GM06990 (cell line): ENCODE data around the gene MOB3B.

ENCODE experiments used
- DNase-seq: peaks from one replicate; pipeline ENCODE4 v3.0.0-alpha.2; 2011; ENCODE audit not compliant: insufficient read length; ENCODE audit errors: extremely low read depth
- H3K27me3 ChIP-seq: replicated peaks from 2 replicates; pipeline ENCODE4 v1.6.0; 2011; ENCODE audit warnings: low read length; ENCODE audit not compliant: control insufficient read depth, insufficient read depth
- H3K36me3 ChIP-seq: 2 replicates; pipeline ENCODE4 v1.5.1; 2011; ENCODE audit warnings: low read length; ENCODE audit not compliant: control insufficient read depth, insufficient read depth
- H3K4me3 ChIP-seq: replicated peaks from 2 replicates; pipeline ENCODE4 v1.5.1; 2011; ENCODE audit warnings: low read depth, mild to moderate bottlenecking, control low read depth, low read length
- TF ChIP-seq, protein P1 (sequence below): IDR thresholded peaks from 2 replicates; pipeline ENCODE4 v1.5.1; 2011; ENCODE audit warnings: low read length, control low read depth, mild to moderate bottlenecking, inconsistent platforms; ENCODE audit not compliant: insufficient read depth, poor library complexity, severe bottlenecking

MOB3B gene

DNA sequence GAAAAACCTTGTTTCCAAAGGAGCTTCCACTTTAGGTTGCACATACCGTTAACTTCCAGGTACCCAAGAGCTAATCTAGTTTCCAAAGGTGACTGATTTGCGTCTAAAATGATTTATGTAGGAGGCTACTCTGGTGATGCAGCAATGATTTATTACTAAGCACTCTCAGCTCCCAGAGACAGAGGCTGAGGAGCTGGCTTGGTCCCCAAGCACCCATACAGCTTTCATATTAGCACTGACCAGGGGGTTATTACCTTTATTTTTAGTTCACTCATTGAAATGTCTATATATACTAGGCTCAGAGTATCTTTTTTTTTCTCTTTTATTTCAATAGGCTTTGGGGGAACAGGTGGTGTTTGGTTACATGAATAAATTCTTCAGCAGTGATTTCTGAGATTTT is 141.5 kb downstream of the MOB3B start:
- peaks cover 2% of the 10 kb centered on the region; the same call in 1 of the 2 replicates for H3K27me3 ChIP-seq
- H3K36me3 ChIP-seq: no peaks in the 10 kb centered on the region

DNA sequence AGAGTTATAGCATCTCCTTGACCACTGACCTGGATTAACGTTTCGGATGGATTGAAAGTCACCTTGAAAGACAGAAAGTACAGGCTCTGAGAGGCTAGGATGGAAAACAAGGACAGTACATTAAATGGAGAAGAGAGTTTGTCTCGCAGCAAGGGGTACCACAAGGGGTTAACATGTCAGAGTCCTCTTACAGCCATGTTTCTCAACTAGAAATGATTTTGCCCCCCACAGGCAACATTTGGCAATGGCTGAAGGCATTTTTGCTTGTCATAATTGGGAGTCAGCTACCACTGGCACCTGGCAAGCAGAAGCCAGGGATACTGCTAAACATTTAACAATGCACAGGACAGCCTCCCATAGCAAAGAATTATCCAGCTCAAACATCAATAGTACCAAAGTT is 141.9 kb downstream of the MOB3B start:
- Histone ChIP-seq H3K4me3 (no peak overlapping the region), H3K36me3 (no peaks in the 10 kb centered on the region), H3K27me3 (peaks cover 2% of the 10 kb centered on the region; the same call in 1 of the 2 replicates)
- no peak for DNase-seq
- TF ChIP-seq, protein P1, sequence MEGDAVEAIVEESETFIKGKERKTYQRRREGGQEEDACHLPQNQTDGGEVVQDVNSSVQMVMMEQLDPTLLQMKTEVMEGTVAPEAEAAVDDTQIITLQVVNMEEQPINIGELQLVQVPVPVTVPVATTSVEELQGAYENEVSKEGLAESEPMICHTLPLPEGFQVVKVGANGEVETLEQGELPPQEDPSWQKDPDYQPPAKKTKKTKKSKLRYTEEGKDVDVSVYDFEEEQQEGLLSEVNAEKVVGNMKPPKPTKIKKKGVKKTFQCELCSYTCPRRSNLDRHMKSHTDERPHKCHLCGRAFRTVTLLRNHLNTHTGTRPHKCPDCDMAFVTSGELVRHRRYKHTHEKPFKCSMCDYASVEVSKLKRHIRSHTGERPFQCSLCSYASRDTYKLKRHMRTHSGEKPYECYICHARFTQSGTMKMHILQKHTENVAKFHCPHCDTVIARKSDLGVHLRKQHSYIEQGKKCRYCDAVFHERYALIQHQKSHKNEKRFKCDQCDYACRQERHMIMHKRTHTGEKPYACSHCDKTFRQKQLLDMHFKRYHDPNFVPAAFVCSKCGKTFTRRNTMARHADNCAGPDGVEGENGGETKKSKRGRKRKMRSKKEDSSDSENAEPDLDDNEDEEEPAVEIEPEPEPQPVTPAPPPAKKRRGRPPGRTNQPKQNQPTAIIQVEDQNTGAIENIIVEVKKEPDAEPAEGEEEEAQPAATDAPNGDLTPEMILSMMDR: no peak

More for the DNA sequence above, 141.5 kb downstream of the MOB3B start:
- H3K4me3 ChIP-seq: no peak overlapping the region
- TF ChIP-seq, protein P1: no peak
- DNase-seq: no peak

DNA sequence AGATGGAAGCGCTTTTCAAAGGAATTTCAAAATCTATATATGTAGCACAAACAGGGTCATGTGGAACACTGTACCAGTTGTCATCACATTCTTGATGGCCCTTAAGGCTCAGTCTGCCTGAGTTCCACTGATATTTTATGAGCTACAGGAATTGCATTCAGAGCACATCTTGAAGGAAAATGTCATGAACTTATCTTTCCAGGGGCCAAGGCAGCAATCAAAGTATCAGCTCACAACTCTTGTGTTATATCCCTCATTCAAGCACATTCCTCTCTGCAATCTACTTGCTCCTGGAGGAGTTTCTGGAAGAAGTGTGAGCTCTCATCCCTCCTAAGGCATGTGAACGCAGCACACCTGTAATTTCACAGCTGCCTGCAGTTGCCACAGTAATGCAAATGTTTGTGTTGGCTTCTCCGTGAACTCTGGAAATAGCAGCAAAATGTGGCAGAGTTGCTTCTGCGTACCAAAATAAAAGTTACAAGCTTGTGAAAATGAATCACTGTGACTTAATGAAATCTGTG is 143.0 kb downstream of the MOB3B start:
- TF ChIP-seq, protein P1: no peak
- Histone ChIP-seq H3K27me3 (peaks cover 2% of the 10 kb centered on the region; the same call in 1 of the 2 replicates), H3K36me3 (no peaks in the 10 kb centered on the region), H3K4me3 (no peak overlapping the region)
- no peak for DNase-seq

DNA sequence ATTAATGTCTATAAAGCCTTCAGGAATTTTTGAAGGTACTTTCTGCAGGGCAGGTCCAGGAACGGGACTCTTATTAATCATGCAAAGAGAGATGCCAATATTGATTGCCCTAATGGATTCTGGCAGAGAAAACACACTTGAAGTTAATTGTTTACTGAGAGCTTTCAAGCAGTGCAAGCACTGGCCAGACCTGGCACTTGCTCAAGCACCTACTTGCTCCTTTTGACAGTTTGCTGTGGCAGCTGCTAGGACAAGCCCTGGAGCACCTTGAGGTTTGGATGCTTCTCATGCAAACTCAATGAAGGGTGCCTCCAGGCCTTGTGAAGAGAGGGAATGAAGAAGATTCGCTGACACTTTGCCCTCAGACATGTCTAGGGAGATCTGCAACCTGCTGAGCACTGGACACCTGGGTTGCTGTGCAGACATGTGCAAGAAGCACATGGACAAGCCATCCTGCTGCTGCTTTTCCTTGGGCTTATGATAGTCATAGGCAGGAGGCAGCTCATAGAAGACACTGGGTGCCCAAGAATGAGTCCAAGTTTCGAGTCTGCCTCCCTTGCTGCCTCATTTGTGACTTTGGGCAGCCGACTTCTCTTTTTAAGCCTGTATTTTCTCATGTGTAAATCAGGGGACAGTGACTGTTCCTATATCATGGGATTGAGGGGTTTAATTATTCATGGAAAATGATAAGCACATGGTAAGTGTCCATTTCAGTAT is 143.8 kb downstream of the MOB3B start:
- TF ChIP-seq, protein P1: no peak
- Histone ChIP-seq H3K36me3 (no peaks in the 10 kb centered on the region), H3K4me3 (no peak overlapping the region), H3K27me3 (peaks cover 2% of the 10 kb centered on the region; the same call in 1 of the 2 replicates)
- DNase-seq: no peak

DNA sequence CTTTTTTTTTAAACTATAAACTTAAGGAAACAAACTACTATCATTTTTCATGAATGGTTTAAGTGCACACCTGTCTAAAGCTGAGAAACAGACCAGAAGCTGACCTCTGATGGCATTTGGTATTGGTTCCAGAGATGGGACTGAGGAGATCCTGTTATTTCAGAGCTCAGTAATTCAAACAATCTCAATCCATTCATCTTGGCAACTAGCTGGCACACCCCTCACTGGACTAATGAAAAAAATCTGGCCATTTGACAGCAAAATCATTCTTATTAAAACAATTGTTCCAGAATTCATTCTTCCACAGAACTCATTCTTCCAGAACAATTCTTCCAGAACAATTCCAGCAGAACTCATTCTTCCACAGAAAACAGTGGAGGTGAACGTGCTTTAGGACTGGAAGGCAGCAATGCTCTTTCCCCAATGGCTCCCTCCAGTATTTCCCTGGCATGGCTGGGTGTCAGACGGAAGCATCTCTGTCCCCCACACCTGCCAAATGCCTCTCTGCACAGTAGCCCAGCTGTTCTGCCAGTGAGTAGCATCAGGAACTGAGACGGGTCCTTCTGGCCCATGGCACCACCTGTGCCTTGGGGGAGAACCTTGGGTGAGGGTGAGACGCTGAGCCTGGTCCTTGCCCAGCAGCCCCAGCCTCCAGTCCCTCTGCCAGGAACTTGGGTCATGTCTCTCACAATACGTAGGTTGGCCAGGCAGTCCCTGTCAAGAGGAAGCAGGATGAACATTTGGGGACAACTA is 145.2 kb downstream of the MOB3B start:
- Histone ChIP-seq H3K4me3 (no peak overlapping the region), H3K27me3 (peaks cover 2% of the 10 kb centered on the region; the same call in 1 of the 2 replicates), H3K36me3 (no peaks in the 10 kb centered on the region)
- DNase-seq: no peak
- TF ChIP-seq, protein P1: no peak
